Epithelial cell of esophagus (primary cell): Measurements from ENCODE around the gene SGPP2.
A peak's percentile ranks its signal among the peaks of the same experiment; 100 is the strongest.

ENCODE experiments used
- DNase-seq: peaks from one replicate; pipeline ENCODE4 v3.0.0; 2010; ENCODE audit warnings: low read depth
- H3K4me3 ChIP-seq: 2 replicates; pipeline ENCODE4 v1.5.1; 2011; ENCODE audit warnings: mild to moderate bottlenecking, low read length, control low read depth
- CTCF ChIP-seq: IDR thresholded peaks from 2 replicates; pipeline ENCODE4 v1.5.1; 2011; ENCODE audit warnings: low read depth, mild to moderate bottlenecking, low read length, control low read depth, inconsistent platforms; ENCODE audit not compliant: insufficient read depth; ENCODE audit errors: missing control alignments

SGPP2 gene

GRCh38 chr2:222424276-222424728 lies at the start of gene SGPP2:
TSS of gene SGPP2 (plus strand) at chr2:222424543. CDS start at chr2:222424603, 60 bp downstream.
- peak; percentile 24 for DNase-seq
- H3K4me3 ChIP-seq = peak within 1 kb of the TSS; percentile 62
- no peak for TF ChIP-seq CTCF

- no peak for TF ChIP-seq CTCF
- H3K4me3 ChIP-seq = no peak overlapping the region
- DNase-seq = no peak
Measured at GRCh38 chr2:222375798-222376197, 48.5 kb upstream of the SGPP2 start.

- DNase-seq = no peak
- no peak overlapping the region for H3K4me3 ChIP-seq
- TF ChIP-seq CTCF = no peak
Measured at GRCh38 chr2:222380456-222380855, 43.9 kb upstream of the SGPP2 start.

- no peak overlapping the region for H3K4me3 ChIP-seq
- no peak for DNase-seq
- no peak for TF ChIP-seq CTCF
Measured at GRCh38 chr2:222381566-222381965, 42.8 kb upstream of the SGPP2 start.

GRCh38 chr2:222383255-222383654 lies 41.1 kb upstream of the SGPP2 start:
- no peak overlapping the region for H3K4me3 ChIP-seq
- no peak for DNase-seq
- no peak for TF ChIP-seq CTCF

GRCh38 chr2:222391743-222392285 lies 32.5 kb upstream of the SGPP2 start:
- TF ChIP-seq CTCF = no peak
- H3K4me3 ChIP-seq = no peak overlapping the region
- no peak for DNase-seq

GRCh38 chr2:222393733-222394267 lies 30.5 kb upstream of the SGPP2 start:
- no peak for TF ChIP-seq CTCF
- DNase-seq = no peak
- no peak overlapping the region for H3K4me3 ChIP-seq
